NCI-H510A treated with DMSO at 0.1 percent for 48 hours (cell line): ENCODE data around the gene RPRM.
"Not testable (repeated sequence)": the region's sequence is repeated elsewhere in the genome, so short reads cannot be mapped to it uniquely, and the experiment has no call there.

Experiments
- DNase-seq: peaks from one replicate; lab custom pipeline; 2025; lab: John Stamatoyannopoulos, UW

RPRM gene

DNA sequence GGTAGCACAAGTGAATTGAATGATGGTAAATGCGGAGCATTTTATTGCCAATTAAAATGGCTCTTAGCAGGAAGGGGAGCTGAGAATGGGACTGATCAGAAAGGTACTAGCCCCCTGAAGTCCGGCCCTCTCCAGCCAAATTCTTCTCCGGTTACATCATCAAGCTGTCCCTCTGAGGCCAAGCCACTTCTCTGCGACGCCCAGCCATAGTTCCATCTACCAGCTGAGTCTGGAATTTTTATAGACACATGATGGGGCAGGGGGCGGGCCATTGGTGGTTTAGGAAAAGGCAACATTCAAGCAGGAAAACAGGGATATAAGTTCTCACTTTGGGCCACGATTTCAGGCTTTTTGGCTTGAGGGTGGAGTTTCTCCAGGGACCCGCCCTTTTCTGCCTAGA lies 22.7 kb downstream of the RPRM start:
- DNase-seq, result no peak

DNA sequence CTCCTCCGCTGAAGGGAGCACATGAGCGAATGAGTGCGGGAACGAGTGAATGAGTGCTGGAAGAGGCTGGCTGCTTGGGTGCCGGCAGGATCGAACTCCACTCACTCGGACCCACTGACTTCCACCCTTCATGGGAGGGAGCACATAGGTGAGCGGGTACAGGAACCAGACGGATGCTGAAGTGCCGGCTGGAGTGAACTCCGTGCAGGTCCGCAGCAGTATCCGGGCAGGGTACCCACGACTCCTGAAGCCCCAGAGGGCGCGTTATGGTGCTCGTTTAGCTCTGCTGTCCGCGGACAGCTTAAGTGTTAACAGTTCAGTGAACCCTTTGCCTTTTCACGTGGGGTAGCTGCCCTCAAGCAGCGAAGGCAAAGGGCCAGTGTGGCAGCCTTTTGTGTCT lies 23.2 kb downstream of the RPRM start:
- DNase-seq, result no peak

DNA sequence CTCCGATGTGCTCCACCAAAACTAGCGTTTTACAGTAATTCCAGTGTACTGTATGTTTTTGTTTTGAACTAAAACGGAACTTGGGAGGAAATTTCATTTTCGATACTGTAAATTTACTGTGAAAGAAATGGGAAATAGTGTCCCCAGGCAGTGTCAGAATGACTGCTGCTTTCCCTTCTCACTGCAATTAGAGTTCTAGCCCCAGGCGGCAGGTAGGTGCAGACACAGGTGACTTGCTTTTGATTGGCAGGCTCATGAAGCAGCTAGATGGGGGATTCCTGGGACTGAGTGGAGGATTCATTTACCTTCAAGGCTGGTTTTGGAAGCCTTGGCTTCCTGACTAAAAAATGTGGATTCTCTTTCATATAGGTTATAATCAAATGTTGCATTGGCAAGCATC lies 27.0 kb downstream of the RPRM start:
- no peak for DNase-seq

DNA sequence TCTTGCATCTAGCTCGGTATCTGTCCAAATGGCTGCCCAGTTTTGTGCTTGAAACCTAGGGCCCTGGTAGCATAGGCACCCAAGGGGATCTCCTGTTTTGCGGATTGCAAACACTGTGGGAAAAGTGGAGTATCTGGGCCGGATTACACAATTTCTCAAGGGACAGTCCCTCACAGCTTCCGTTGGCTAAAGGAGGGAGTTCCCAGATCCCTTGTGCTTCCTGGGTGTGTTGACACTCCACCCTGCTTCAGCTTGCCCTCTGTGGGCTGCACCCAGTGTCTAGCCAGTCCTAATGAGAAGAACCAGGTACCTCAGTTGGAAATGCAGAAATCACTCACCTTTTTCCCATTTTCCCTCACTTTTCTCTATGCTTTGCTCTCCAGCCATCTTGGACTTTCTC lies 35.5 kb downstream of the RPRM start:
- no peak for DNase-seq

DNA sequence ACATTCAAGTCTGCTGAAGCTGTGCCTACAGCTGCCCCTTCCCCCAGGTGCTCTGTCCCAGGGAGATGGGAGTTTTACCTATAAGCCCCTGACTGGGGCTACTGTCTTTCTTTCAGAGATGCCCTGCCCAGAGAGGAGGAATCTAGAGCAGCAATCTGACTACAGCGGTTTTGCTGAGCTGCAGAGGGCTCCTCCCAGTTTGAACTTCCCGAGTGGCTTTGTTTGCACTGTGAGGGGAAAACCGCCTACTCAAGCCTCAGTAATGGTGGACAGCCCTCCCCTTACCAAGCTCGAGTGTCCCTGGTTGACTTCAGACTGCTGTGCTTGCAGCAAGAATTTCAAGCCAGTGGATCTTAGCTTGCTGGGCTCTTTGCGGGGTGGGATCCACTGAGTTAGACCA lies 35.9 kb downstream of the RPRM start:
- DNase-seq, result peak; percentile 22

DNA sequence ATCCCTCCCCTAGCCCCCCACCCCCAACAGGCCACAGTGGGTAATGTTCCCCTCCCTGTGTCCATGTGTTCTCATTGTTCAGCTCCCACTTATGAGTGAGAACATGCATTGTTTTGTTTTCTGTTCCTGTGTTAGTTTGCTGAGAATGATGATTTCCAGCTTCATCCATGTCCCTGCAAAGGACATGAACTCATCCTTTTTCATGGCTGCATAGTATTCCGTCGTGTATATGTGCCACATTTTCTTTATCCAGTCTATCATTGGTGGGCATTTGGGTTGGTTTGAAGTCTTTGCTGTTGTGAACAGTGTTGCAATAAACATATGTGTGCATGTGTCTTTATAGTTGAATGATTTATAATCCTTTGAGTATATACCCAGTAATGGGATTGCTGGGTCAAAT lies 38.5 kb downstream of the RPRM start:
- DNase-seq, result not testable (repeated sequence)

DNA sequence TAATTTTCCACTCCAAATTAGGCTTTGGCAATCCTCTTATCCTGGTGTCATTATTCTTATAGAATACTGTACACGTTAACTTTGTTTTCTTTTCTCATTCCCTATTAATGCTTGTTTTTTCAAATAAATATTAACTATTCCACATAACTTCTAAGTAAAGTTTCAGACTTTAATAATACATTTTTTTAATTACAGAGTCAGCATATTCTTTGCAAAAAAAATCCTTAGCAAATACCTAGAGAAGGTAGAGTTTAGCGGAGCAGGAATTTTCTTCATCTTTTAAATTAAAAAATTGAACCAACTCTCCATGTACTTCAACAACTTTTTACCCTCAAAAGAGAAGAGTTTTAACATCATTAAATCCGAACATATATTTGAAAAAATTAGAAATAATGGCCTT lies 45.2 kb downstream of the RPRM start:
- DNase-seq, result no peak

DNA sequence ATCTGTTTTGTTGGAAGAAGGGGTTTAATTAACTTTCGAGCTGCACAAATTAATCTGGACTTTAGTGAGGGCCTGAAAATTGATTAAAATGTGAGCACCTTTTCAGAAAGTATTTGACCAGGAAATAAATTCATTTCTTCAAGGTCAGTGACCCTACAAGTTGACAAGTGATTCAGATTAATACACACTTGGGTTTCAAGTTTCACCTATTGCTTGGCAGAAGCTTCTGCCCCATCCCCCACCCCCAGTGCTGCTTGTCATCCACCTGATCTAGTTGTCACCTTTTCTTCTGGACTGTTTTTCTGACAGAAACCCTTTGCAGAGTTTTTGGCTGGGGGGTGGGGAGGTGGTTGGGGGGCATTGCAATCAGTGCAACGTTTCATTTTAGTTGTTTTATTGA lies 46.2 kb downstream of the RPRM start:
- DNase-seq, result peak; percentile 51

DNA sequence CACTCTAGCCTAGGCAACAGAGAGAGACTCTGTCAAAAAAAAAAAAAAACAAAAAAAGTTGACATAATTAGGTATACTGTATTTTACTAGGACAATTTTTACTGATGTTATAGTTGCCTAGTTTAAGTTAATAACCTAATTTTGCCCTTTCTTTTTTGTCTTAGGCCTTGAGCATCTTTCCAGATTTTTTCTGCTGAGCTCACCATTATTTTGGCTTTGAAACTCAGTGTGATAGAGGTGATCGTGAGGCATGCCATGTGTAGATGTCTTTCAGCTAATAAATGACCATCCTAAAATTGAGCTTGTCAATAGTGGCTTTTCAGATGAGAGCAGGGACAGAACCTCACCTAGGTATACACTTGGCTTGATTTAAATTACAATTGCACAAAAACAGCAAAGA lies 47.4 kb downstream of the RPRM start:
- DNase-seq, result no peak
